IPS-NIHi11 (cell line): ENCODE measurements around the gene PNMT.
A peak's percentile ranks its signal among the peaks of the same experiment; 100 is the strongest.

Experiments used
- DNase-seq: peaks from one replicate; pipeline ENCODE4 v3.0.0; 2012; ENCODE audit warnings: mixed read lengths, low spot score

The PNMT gene

GRCh38 chr17:39669897-39670735 lies 1.9 kb downstream of the PNMT start:
- DNase-seq, result no peak

GRCh38 chr17:39670746-39671145 lies 2.5 kb downstream of the PNMT start:
- no peak for DNase-seq

- DNase-seq, result peak; percentile 85
These were observed 3.6 kb downstream of the PNMT start for GRCh38 chr17:39671651-39672521.

GRCh38 chr17:39672522-39673334 lies 4.5 kb downstream of the PNMT start:
- DNase-seq, result no peak

- DNase-seq, result no peak
These were observed 5.3 kb downstream of the PNMT start for GRCh38 chr17:39673335-39674081.

DNA sequence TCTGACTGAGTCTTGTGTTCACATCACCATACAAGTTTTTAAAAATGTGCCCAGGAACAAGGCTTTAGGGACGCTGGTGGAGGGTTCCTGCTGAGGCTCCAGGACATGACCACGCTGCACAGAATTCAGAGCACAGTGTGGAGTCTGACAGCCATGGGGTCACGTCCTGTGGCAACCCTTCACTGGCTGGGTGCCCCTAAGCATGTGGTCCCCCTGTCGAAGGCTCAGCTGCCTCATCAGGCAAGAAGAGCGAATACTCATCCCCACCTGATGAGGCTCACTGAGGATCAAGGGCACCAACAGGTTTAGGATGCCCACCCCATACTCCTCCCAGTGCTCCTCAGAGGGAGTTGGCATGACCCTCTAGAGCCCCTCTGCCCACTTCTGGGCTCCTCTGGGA lies 5.9 kb downstream of the PNMT start:
- DNase-seq, result no peak

DNA sequence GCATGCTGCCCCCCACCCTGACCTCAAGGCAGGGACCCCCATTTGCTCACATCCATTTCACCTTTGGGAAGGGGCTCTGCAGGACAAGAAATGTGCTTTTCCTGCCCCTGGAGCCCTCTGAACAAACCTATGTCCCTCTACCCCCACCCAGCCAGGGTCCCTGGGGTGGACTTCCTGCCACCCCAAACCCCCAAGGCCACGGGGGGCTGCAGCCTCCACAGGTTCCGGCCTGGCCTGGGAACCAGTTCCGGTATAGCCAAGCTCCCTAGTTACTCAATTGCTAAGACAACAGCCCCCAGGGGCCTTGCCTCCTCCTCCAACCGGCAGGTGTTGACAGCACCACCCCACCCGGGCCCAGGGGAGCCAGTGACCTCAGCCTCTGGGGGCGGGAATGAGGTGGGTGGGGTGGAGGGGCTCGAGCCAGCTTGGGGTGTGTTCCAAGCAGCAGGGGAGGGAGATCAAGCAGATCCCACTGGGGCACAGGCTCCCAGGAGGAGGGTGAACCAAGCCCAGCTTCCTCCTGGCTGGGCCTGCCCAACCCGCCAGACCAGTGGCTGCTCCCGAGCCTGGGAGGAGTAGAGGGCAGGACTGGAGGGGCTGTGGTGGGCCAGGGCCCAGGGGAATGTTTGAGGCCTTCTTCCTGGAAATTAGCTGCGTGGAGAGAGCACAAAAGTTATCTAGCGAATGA lies 6.6 kb downstream of the PNMT start:
- peak; percentile 67 for DNase-seq

- no peak for DNase-seq
These were observed 7.3 kb downstream of the PNMT start for GRCh38 chr17:39675390-39676082.

DNA sequence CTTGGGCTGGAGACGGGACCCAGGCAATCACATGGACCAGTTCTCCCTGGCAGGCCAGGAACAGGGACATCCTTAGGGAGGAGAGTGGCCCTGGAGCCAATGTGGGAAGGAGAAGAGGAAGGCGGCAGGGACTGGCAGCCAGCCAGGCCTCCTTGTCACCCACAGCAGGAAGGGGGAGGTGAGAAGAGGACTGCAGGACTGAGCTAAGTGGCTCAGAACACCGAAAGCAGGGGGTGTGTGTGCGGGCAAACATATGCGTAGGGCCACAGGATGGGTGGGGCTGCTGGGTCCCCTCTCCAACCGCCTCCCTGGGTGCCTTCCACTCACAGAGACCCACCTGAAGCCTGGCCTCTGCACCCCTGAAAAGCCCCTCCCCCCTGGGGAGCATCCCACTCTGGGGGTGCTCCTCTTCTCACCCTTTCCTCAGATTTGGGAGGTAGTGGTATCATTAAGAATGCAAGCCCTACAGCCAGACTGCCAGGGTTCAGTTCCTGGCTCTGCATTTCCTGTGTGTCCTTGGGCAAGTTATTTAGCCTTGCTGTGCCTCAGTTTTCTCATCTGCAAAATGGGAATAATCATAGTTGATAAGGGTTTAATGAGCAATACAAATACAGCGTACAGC lies 8.1 kb downstream of the PNMT start:
- no peak for DNase-seq

DNA sequence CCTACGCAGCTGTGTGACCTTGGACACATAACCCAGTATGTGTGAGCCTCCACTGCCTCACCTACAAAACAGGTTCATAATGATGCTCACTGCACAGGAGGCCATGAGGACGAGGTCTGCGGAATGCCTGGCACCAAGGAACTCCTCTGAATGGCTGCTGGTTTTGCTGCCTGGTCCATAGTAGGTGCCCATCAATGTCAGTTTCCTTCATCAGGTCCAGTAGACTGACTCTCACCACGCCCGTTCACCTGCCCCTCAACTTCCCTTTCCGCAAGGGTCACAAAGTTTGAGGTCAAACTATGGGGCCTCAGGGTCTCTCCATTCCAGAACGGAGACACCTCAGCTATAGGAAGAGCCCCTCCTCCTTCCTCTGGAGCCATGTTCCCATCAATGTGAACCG lies 8.8 kb downstream of the PNMT start:
- no peak for DNase-seq

DNA sequence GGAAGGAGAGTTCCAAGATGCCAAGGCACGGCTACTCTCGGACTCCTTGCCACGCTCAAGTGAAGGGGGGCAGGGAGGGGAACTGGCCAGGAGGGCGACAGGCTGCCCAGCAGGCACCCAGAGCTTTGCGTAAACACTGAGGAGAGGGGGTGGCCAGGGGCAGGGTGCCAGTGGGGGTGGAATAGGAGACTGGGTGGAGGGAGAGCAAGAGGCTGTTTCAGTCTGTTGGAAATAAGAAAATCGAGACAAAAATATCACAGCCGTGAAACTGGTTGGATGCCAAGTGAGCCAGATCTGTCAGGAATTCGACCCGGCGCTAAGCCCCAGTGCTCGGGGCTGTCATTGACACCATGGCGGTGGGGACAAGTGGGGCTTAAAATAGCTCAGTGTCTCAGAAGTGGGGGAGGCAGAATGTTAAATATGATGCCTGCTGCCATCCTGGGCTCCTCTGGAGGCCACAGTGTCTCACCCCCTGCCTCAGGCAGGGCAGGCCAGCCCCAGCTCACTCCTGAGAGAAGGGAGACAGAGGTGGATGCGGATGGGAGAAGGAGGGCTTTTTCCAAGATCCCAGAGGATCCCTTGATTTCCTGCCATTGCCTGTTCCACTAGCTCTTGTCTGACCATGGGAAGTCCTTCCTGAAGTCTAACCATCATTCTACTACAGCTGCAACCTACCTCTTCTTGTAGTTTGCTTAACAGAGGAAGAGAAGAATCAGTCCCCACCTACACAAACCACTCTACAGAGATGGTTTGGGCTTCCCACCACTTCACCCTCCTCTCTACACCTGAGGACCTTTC lies 9.5 kb downstream of the PNMT start:
- no peak for DNase-seq

GRCh38 chr17:39678340-39679116 lies 10.3 kb downstream of the PNMT start:
- no peak for DNase-seq

- DNase-seq, result no peak
These were observed 11.4 kb downstream of the PNMT start for GRCh38 chr17:39679521-39680192.

GRCh38 chr17:39683295-39683939 lies 15.2 kb downstream of the PNMT start:
- no peak for DNase-seq

DNA sequence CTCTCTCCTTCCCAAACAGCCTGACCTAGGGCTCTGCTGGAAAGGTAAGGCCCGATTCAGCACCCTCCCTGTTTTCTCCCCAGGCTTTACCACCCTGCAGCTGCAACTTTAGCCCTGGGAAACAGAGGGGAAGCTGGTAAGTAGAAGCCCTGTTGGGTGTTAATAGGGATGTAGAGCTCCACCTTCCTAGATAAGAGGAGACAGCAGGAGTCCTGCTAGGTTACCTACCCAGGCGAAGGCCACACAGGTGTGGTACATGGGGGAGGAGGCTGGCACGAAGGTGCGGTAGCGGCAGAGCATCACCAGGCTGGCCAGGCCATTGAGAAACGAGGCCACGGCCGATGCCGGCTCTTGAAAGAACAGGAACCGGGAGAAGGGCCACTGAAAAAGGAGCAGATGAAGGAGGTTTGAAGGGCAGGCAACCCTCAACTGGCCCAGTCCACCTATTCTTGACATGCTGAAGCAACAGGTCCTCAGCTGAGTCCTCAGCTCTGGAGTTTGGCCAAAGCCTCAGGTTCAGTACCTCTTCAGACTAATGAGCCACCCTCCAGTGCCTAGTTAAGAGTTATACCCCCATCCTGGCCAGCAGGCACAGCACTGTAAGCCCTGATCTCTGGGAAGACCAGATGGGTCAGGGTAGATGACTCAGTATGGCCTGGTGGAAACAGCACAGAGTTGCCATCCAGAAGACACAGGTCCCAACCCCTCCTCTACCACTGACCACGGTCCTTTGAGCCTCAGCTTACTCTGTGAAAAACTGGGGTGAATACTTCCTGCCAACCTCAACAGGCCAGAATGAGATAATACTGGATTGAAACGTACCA lies 16.3 kb downstream of the PNMT start:
- DNase-seq, result no peak

GRCh38 chr17:39687101-39687545 lies 18.9 kb downstream of the PNMT start:
- DNase-seq, result no peak
